GM21576 (cell line): ENCODE measurements around the gene F8.

Experiments used
- ATAC-seq: cut with Tn5 transposase; IDR thresholded peaks from one replicate; pipeline ENCODE4 v1.9.1; 2021; ENCODE audit warnings: mild to moderate bottlenecking, moderate library complexity; ENCODE audit not compliant: unreplicated experiment

The F8 gene

GRCh38 chrX:154793084-154793795 is 229.3 kb downstream of the F8 start:
- ATAC-seq: no peak

- no peak for ATAC-seq
These were observed 230.6 kb downstream of the F8 start for GRCh38 chrX:154791939-154792338.

- ATAC-seq: no peak
These were observed 231.1 kb downstream of the F8 start for GRCh38 chrX:154791467-154791866.
